K562 (cell line): ENCODE measurements around the gene SLC2A8. TPM values are rescaled to one million over a fixed set of nuclear protein-coding genes. Genes with fewer than 3 reads are reported as not detected.

Source experiments
- ADNP ChIP-seq: fragments of 200-800 bp; sonication (Bioruptor generic); IDR thresholded peaks from 2 replicates; pipeline ENCODE4 v1.6.1; 2016; ENCODE audit warnings: missing genetic modification characterization, missing compliant biosample characterization
- CBX8 ChIP-seq: fragments of 200-600 bp; sonication (generic); IDR thresholded peaks from 2 replicates; pipeline ENCODE4 v1.6.1; 2012; ENCODE audit warnings: borderline replicate concordance, mixed run types, low read depth, mild to moderate bottlenecking, moderate library complexity, mixed read lengths, low read length, control low read depth, inconsistent platforms; ENCODE audit not compliant: poor library complexity, severe bottlenecking; ENCODE audit errors: extremely low read depth
- EHMT2 ChIP-seq: fragments of 450-650 bp; IDR thresholded peaks from 2 replicates; pipeline ENCODE4 v1.6.1; 2018; ENCODE audit warnings: antibody characterized with exemption
- ELK1 ChIP-seq: sonication (generic); formaldehyde crosslinking; IDR thresholded peaks from 2 replicates; pipeline ENCODE4 v1.8.1; 2022; ENCODE audit warnings: missing genetic modification reagents
- FOXK2 ChIP-seq, 2 experiments: fragments of 450-650 bp; IDR thresholded peaks in 1 of 2; conservative IDR thresholded peaks in 1 of 2; 2 replicates each; pipeline ENCODE4 v1.6.1; 2016; ENCODE audit warnings: low read depth in 2 of 2, mild to moderate bottlenecking in 1 of 2
- GATA2 ChIP-seq: sonication (generic); formaldehyde crosslinking; IDR thresholded peaks from 2 replicates; pipeline ENCODE4 v1.4.0; 2020; ENCODE audit warnings: mild to moderate bottlenecking, missing genetic modification reagents
- GMEB1 ChIP-seq: fragments of 250-450 bp; sonication (Bioruptor Pico); IDR thresholded peaks from 2 replicates; pipeline ENCODE4 v1.4.0; 2020; ENCODE audit warnings: mild to moderate bottlenecking
- HEY1 ChIP-seq: fragments of 250-450 bp; sonication (Bioruptor Pico); IDR thresholded peaks from 2 replicates; pipeline ENCODE4 v1.5.0; 2020; ENCODE audit warnings: mild to moderate bottlenecking, moderate library complexity, borderline replicate concordance
- IRF1 ChIP-seq: sonication (generic); formaldehyde crosslinking; IDR thresholded peaks from 2 replicates; pipeline ENCODE4 v1.8.0; 2022; ENCODE audit warnings: missing genetic modification reagents, mild to moderate bottlenecking, borderline replicate concordance
- KAT8 ChIP-seq: fragments of 450-650 bp; IDR thresholded peaks from 2 replicates; pipeline ENCODE4 v1.6.1; 2016; ENCODE audit warnings: low read depth, mild to moderate bottlenecking
- MCM5 ChIP-seq: fragments of 450-650 bp; IDR thresholded peaks from 2 replicates; pipeline ENCODE4 v1.6.1; 2016; ENCODE audit warnings: low read depth
- MECOM ChIP-seq: fragments of 250-450 bp; sonication (Bioruptor Pico); IDR thresholded peaks from 2 replicates; pipeline ENCODE4 v1.8.0; 2022; ENCODE audit warnings: inconsistent platforms
- MTF1 ChIP-seq: fragments of 250-450 bp; sonication (Bioruptor Pico); IDR thresholded peaks from 2 replicates; pipeline ENCODE4 v1.9.0; 2021; ENCODE audit warnings: moderate library complexity, mild to moderate bottlenecking, inconsistent platforms, borderline replicate concordance
- NFE2 ChIP-seq: IDR thresholded peaks from 2 replicates; pipeline ENCODE4 v1.6.1; 2014; ENCODE audit warnings: antibody characterized with exemption, low read depth
- NFIX ChIP-seq: fragments of 250-450 bp; sonication (Bioruptor Pico); IDR thresholded peaks from 2 replicates; pipeline ENCODE4 v1.4.0; 2020; ENCODE audit warnings: low read depth, mild to moderate bottlenecking, moderate library complexity
- PTBP1 ChIP-seq: fragments of 200-400 bp; formaldehyde crosslinking; IDR thresholded peaks from 2 replicates; pipeline ENCODE4 v1.6.1; 2017; ENCODE audit warnings: low read depth, low read length
- RBFOX2 ChIP-seq: fragments of 200-400 bp; formaldehyde crosslinking; IDR thresholded peaks from 2 replicates; pipeline ENCODE4 v1.6.1; 2017; ENCODE audit warnings: low read depth, mild to moderate bottlenecking, low read length, moderate library complexity
- THAP12 ChIP-seq: fragments of 250-450 bp; sonication (Bioruptor Pico); IDR thresholded peaks from 2 replicates; pipeline ENCODE4 v1.9.0; 2021; ENCODE audit warnings: mild to moderate bottlenecking, inconsistent platforms
- ZNF165 ChIP-seq: fragments of 250-450 bp; sonication (Bioruptor Pico); IDR thresholded peaks from 2 replicates; pipeline ENCODE4 v1.4.0; 2020; ENCODE audit warnings: borderline replicate concordance
- ZNF253 ChIP-seq: fragments of 250-450 bp; sonication (Bioruptor Pico); conservative IDR thresholded peaks from 2 replicates; pipeline ENCODE4 v1.6.1; 2021; ENCODE audit warnings: mild to moderate bottlenecking
- ZNF324 ChIP-seq: fragments of 250-450 bp; sonication (Bioruptor Pico); IDR thresholded peaks from 2 replicates; pipeline ENCODE4 v1.4.0; 2020; ENCODE audit warnings: mild to moderate bottlenecking
- ZSCAN29 ChIP-seq: fragments of 450-650 bp; IDR thresholded peaks from 2 replicates; pipeline ENCODE4 v1.6.1; 2017
- polyA plus RNA-seq, 8 experiments: library from polyadenylated mRNA; depleted of rRNA in 4 of 8; stranded (reverse) in 5 of 8; unstranded in 3 of 8; fragments of >200 nt; fragmentation: Nextera tagmentation in 2 of 8; fragmentation: Illumina TruSeq in 1 of 8; extraction: Ambion mirVana in 2 of 8; extraction: Trizol in 1 of 8; gene quantifications; 2 replicates each; pipeline versions ENCODE4 v1.2.1 to v1.2.3, GENCODE V29; 2011 to 2014; ENCODE audit warnings: inconsistent platforms in 1 of 8, missing spikeins in 1 of 8
- total RNA-seq, 7 experiments: library from RNA; depleted of rRNA in 6 of 7; stranded (reverse); fragments of >200 nt in 6 of 7; fragmentation: Illumina TruSeq in 2 of 7; extraction: Trizol in 2 of 7; gene quantifications; 2 replicates each; pipeline versions ENCODE4 v1.2.1 to v1.2.3, GENCODE V29; 2011 to 2021; ENCODE audit warnings: low replicate concordance in 1 of 7

SLC2A8 gene
- total and polyA plus RNA-seq, 9 of the 15 experiments (the other 6 are each of a cell fraction or from before 2014, with no cell fraction given): 0.13 to 12.9 (median 5.2) TPM

- no peak for TF ChIP-seq CBX8
- TF ChIP-seq KAT8: no peak
- no peak for TF ChIP-seq IRF1 (CRISPR knock-in tag)
- no peak for TF ChIP-seq ZNF165
- TF ChIP-seq MECOM (CRISPR knock-in tag): no peak
- no peak for TF ChIP-seq PTBP1
- peak; percentile 62; the same call in 1 of the 2 replicates for TF ChIP-seq MTF1 (CRISPR knock-in tag)
- TF ChIP-seq GATA2 (CRISPR knock-in tag): no peak
- TF ChIP-seq ZSCAN29: no peak
- no peak for TF ChIP-seq MCM5
- no peak for TF ChIP-seq ZNF324 (CRISPR knock-in tag)
- no peak for TF ChIP-seq NFE2
- TF ChIP-seq NFIX (CRISPR knock-in tag): no peak
- peak; percentile 88 for TF ChIP-seq RBFOX2
- no peak for TF ChIP-seq ADNP (tag)
- TF ChIP-seq HEY1 (CRISPR knock-in tag): no peak
- no peak for TF ChIP-seq ZNF253 (CRISPR knock-in tag)
- 0 out of 2 replicates have a peak, but pooled peaks have one; percentile 42 for TF ChIP-seq EHMT2
- no peak for TF ChIP-seq ELK1 (CRISPR knock-in tag)
- peak; percentile 38; the same call in 1 of the 2 replicates for TF ChIP-seq GMEB1 (CRISPR knock-in tag)
- TF ChIP-seq THAP12: no peak
- TF ChIP-seq FOXK2 (conservative IDR thresholded peaks at IDR 0.05 in 1 of 2, IDR thresholded peaks at IDR 0.05 in 1 of 2; ENCODE audit: low read depth in 2 of 2): 0 out of 4 replicates have a peak, but pooled peaks of 1 of the 2 experiments have one; percentile 36
Observed at GRCh38 chr9:127423934-127424675, 27.1 kb downstream of the SLC2A8 start, which contains the start of gene ZNF79 (continued).
